ENCODE results near the gene HOXD12.

GRCh38 chr2:176088048-176088936, 11.3 kb upstream of the HOXD12 start:
- TF ChIP-seq CTCF (optimal IDR thresholded peaks at IDR 0.05 in 1 of 3, IDR thresholded peaks at IDR 0.05 in 1 of 3, conservative IDR thresholded peaks at IDR 0.05 in 1 of 3; ENCODE audit: extremely low read depth in 1 of 3, insufficient read depth in 2 of 3, low read length in 3 of 3), result peak; percentile 55 to 89 (median 75)
- peak; percentile 81 for TF ChIP-seq EZH2 (IDR thresholded peaks at IDR 0.05; ENCODE audit: low read length)

All from keratinocyte (primary cell).